ENCODE results near the gene SENP6. TPM values are rescaled to one million over a fixed set of nuclear protein-coding genes. Genes with fewer than 3 reads are reported as not detected.

Gene SENP6
- total and polyA plus RNA-seq, 9 of the 15 experiments (the other 6 are each of a cell fraction or from before 2014, with no cell fraction given), result 11.1 to 79.4 (median 46.8) TPM

GRCh38 chr6:75748743-75749538 is 147.3 kb downstream of the SENP6 start, which contains the start of gene MYO6 (continued):
- TF ChIP-seq ZNF655 (CRISPR knock-in tag; IDR thresholded peaks at IDR 0.05), result no peak
- TF ChIP-seq CREB1 (IDR thresholded peaks at IDR 0.05), result peak; percentile 59; the same call in 1 of the 2 replicates
- TF ChIP-seq CREB1 (CRISPR knock-in tag; IDR thresholded peaks at IDR 0.05), result peak; percentile 23; the same call in 1 of the 2 replicates
- no peak for TF ChIP-seq ZBTB43 (CRISPR knock-in tag; IDR thresholded peaks at IDR 0.05)
- TF ChIP-seq BCOR (IDR thresholded peaks at IDR 0.05), result peak; percentile 11; the same call in 1 of the 2 replicates
- TF ChIP-seq SUPT5H (IDR thresholded peaks at IDR 0.05), result 0 out of 2 replicates have a peak, but pooled peaks have one; percentile 48
- peak in 1 of 3 experiments; percentile 56; a peak in 1 of 6 replicates for TF ChIP-seq ZBTB11 (CRISPR knock-in tag; IDR thresholded peaks at IDR 0.05)
- peak; percentile 69; the same call in 1 of the 2 replicates for TF ChIP-seq GATAD2B (IDR thresholded peaks at IDR 0.05; ENCODE audit: borderline replicate concordance)
- TF ChIP-seq RBBP5 (IDR thresholded peaks at IDR 0.05; ENCODE audit: borderline replicate concordance, insufficient read depth, low read length, poor library complexity, severe bottlenecking), result peak; percentile 91
- peak; percentile 21; the same call in 1 of the 2 replicates for TF ChIP-seq ZBTB1 (CRISPR knock-in tag; IDR thresholded peaks at IDR 0.05; ENCODE audit: borderline replicate concordance, low read depth)
- TF ChIP-seq ZNF644 (tag; IDR thresholded peaks at IDR 0.05; ENCODE audit: low read depth), result 0 out of 2 replicates have a peak, but pooled peaks have one; percentile 68
- peak; percentile 64 for TF ChIP-seq CREM (IDR thresholded peaks at IDR 0.05; ENCODE audit: low read depth)
- peak; percentile 31 to 87 for TF ChIP-seq E2F6 (IDR thresholded peaks at IDR 0.05; ENCODE audit: borderline replicate concordance in 1 of 2, extremely low read depth in 1 of 2, insufficient read depth in 1 of 2, insufficient read length in 1 of 2, low read depth in 1 of 2, low read length in 1 of 2, poor library complexity in 1 of 2, severe bottlenecking in 1 of 2)
- TF ChIP-seq ERF (CRISPR knock-in tag; IDR thresholded peaks at IDR 0.05), result 0 out of 2 replicates have a peak, but pooled peaks have one; percentile 17
- no peak for TF ChIP-seq ZNF584 (CRISPR knock-in tag; IDR thresholded peaks at IDR 0.05; ENCODE audit: low read depth)

Data from K562 (cell line).